Left renal pelvis (tissue), 4 donors: ENCODE results near the gene GLDC. TPM values are rescaled to one million over a fixed set of nuclear protein-coding genes. Genes with fewer than 3 reads are reported as not detected.
"Not testable (repeated sequence)": the region's sequence is repeated elsewhere in the genome, so short reads cannot be mapped to it uniquely, and the experiment has no call there.

Source experiments
- DNase-seq, 4 donors: peaks; one replicate each; pipeline ENCODE4 v3.0.0-alpha.2; 2013; ENCODE audit warnings: low read depth in 4 of 4, low spot score in 3 of 4
- polyA plus RNA-seq, 4 donors: library from polyadenylated mRNA; unstranded; fragments of 120-200 nt; gene quantifications; one replicate each; pipeline ENCODE4 v1.2.1, GENCODE V29; 2013; ENCODE audit not compliant: insufficient read length in 4 of 4

The GLDC gene
- polyA plus RNA-seq, 4 donors, result 1.5 to 23.6 (median 19.8) TPM

DNA sequence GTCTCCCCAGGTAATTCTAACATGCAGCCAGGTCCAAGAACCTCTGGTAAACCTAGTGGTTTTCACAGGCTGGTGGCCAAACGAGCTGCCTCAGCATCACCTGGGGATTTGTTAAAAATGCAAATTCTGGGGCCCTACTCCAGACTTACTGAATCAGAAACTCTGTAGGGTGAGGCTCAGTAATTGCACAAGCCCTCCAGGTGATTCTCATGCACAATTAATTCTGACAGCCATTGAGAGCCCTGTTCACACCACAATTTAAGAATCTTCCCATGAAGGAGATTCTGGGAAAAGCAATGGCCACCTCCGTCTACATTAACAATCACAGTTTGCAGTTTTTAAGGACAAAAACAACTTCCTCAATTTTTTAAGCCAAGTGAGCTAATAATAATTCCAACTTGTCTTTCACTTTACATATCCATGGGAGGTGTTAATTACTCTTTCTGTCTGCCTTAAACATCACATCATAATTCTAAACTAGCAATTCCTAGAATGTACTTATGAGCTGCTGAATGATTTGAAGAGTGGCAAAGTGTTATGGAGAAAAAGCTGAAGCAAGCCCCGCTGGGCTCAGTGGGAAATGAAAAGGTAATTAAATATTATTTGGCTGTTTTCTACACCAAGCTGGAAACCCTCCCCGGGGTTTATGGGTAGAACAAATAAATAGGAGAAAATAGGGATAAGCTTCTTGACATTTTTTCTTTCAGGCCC, 70.0 kb downstream of the GLDC start:
- no peak for DNase-seq

DNA sequence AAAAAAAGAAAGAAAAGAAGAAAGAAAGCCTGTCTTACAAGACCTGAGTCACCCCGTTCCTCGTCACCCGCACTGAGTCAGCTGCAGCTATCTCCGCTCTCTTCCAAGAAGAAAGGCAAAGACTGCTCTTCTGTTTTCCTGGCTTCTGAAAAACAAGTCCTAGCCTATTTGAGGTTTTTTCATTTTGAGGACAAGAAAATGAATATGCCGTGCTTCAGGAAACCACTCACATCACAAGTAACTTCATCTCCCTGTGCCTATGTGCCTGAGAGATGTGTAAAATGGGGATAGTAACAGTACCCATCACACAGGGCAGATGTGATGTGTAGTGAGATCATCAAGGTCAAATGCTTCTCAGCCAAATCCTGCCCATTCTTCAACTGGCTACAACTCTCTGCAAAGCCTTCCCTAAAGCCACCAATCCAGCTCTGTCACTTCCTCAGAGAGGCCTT, 78.4 kb downstream of the GLDC start:
- no peak for DNase-seq

DNA sequence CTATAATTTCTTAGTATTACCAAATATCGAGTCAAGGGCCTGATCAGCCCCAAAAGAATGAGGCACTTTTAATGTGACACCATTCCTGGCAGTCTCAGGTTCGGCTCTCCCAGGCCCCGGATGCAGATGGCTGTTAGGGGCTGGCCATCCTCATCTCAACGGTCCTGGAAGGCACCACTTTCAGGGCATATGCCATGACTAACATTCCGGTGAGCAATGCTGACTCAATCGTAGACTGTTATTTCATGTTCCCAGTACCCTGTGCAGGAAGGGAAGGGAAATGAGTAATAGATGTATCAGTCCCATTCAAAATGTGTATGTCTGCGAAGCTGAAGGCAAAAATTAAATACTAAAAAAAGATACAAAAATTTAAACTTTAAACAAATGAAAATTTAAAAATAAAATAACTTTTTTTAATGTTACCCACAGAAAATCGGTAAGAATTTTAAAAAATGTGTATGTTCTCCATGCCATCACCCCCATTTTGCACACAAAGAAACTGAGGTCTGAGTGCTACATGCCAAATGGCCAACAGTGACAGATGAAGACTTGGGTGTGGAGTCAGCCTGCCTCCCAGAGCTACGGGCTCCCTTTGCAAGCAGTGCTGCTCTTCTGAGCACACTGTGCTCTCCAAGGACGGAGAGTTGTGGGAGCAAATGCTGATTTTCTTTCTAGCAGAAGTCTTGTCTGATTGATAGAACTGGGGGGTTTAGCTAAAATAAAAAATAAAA, 79.0 kb downstream of the GLDC start:
- DNase-seq, result no peak

DNA sequence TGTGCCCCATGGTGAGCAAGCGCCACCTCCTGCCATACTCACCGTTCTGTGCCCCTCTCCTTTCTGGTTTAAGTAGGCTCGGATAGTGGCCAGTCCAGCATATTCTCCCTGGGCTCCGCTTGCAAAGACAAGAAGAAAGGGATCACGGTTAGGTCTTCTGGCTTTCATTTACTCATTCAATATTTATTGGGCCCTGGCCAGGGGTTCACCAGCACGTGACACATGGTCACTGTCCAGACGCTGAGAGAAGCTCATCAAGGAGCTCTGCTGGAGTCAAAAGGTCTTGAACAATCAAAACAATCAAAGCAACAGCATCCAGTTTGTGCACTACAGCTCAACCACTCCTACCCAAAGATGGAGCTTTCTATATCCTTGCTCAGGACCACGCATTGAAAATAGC, 80.2 kb downstream of the GLDC start:
- no peak for DNase-seq

DNA sequence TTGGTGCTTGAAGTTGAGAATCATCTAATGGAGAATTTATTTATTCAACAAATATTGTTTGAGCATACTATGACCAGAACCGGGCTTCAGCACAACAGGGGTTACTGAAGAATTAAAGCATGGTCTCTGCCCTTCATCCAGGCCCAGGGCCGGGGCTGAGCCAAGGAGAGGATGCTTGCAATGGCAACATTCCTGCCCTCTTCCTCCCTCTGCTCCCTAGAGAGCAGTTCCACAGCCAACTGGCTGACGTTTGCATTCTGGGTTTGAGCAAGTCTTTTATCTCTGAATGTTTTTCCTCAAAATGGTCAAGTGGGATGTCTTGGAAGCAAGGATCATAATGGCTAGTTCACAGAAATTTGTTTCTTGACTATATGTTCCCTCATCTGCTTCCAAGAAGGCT, 80.7 kb downstream of the GLDC start:
- no peak for DNase-seq

DNA sequence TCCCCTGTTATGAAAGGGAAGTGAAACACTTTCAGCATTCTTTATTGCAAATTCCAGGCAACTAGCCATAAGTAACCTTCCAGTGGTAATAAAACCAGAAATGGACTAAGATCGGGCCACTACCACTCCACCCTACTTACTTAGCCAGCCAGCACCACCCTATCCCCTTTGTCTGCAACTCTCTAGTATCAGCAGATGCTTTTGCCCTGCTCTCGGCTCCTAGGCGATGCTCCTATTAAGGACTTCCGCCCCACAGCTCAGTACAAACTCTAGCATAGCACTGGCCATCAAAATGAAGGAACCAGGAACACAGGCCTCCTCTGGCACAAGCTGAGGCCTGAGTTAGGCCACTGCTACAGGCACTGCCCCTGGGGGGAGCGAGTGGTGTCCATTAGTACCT, 81.2 kb downstream of the GLDC start:
- no peak for DNase-seq

DNA sequence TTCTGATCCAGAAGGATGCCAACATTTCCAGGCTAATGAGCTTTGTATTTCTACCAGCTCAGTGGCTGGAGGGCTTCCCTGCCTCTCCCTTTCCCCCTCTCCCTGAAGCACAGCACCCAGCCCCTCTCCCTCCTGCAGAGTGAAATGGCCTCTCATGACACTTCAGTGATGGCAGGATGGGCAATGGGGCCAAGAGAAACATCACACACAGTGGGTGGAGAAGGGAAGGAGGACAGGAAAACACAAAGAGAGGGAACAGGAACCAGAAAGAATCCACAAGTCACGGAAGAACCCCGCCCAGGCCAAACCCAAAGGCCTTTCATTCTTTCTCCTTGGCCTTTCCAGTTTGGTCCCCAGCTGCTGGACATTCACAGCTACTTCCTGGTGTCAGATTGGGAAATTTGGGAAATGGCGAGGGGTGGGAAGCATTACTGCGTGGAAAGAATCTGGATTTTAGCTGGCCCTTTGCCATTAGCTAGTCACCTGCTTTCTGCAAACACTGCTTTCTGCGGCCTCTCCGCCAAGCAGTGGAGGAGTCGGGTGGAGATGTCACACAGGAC, 82.6 kb downstream of the GLDC start:
- DNase-seq, result no peak

DNA sequence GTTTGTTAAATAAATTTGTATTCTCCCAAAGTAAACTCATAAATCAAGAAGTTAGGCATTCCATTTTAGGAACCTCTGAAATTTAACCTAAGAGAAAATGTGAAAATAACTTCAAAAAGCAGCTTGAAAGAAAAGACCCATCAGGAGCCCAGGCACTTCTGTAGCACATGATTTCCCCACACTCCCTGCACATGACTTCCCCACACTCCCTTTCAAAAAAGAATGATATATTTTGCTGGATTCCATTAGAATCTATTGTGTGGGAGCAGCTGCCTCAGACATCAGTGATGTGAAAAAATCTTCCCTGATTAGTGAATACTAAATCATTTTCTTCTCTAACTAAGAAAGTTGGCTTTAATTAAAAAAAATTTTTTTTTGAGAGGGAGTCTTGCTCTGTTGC, 83.3 kb downstream of the GLDC start:
- no peak for DNase-seq

DNA sequence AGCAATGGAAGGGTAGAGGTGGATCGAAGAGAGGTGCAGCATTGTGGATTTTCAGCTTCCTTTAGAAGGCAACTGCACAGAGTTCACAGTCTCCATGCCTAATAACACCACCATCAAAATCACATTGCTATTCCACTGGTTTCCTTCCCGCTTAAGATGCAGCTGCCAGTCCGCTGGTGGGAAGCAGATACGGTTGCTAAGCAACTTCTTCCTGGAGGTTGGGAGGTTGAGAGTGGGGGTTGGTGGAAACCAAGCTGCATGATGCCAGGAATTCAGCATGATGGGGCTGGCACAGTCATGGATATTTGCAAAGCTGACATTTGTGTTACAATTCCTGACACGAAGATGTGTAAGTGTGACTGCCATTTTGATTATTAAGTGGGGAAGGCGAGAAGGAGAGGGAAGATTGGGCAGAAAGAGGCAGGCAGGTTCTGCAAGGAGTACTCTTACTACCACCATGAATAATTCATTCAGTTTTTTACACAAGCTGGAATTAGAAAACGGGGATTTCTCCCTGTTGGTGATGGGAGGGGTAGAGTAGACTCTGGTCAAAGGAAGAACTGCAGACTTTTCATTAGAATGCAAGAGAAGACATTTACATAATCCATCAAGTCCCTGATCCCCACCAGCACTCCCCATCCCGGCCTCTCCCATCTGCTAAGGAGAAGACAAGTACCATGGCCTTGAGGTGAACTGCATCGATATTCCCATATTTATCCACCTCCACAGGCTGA, 87.5 kb downstream of the GLDC start:
- DNase-seq, result no peak

DNA sequence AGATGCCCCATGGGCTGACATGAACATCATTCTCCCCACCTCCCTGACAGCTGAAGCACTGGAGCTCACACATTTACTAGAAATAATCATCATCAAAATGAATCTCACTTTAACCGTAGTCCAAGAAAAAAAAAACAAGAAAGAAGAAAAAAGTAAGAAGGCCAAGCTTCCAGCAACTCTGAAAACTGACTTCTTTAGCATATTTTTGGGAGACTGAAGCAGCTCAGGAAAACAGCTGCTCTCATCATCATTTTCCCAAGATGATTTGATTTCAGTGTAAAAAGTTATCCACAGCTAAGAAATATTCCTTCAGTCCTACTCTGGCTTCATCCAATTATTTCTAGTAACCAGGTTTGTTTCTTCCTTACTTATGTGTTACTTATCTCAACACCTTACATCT, 91.7 kb downstream of the GLDC start:
- no peak for DNase-seq

DNA sequence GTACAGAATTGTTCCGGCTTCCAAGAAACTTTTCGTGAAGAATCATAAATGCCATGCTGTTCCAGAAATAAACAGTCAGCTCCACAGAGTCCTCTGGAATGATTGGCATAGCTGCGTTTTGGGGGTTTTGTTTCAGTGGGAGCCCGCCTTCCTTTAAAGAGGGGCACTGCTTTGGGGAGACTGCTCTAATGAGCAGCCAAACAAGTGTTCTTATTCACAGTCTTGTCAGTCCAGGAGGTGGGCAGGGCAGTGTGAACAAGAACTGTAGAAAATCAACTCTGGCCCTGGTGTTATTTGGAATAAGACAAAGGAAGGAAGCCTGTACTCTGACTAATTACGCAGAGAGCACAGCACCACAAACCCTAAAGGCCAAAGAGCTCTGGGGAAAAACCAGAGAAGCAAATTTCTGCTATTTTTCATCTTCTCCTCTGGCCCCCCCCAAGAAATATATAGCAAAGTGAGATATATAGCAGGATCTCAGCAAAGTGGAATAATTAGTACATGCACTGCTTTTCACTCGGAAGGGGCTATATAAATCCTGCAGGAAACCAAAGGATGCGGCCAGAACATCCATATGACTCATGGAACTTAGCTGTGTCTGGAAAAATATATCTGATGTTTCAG, 92.9 kb downstream of the GLDC start:
- no peak for DNase-seq

DNA sequence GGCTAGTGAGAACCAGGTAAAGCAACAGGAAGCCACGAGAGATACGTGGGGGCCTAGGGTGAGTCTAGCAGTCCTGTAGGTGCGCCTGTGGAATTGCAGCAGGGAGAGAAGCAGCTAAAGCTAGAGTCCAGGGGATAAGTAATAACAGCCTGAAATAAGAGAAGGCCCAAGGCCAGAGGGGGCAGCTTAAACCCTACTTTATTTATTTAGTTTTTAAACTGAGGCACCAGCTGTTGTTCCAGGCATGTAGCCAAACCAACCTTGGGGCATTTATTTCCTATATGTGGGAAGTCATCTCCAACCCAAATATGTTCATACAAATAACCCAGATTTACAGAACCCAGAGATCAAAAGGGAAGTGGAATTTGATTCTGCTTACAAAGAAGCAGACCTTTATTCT, 93.5 kb downstream of the GLDC start:
- no peak for DNase-seq

DNA sequence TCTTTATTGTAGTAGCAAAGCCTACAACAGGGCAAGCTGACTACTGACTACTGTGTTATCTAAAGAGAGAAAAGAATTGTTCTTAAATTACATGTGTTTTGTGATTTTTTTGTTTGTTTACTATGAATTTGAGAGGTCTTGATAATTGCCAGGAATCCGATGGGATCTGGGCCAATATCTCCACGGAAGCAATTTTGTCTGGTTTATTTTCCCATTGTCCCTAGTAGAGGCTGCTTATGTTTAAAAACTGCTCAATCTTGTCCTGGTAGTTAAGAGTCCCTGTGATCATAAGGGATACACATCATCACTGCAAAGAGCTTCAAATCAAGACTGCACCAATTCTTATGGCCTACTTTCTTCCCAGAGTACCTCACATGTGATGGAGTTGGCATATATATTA, 94.4 kb downstream of the GLDC start:
- no peak for DNase-seq

DNA sequence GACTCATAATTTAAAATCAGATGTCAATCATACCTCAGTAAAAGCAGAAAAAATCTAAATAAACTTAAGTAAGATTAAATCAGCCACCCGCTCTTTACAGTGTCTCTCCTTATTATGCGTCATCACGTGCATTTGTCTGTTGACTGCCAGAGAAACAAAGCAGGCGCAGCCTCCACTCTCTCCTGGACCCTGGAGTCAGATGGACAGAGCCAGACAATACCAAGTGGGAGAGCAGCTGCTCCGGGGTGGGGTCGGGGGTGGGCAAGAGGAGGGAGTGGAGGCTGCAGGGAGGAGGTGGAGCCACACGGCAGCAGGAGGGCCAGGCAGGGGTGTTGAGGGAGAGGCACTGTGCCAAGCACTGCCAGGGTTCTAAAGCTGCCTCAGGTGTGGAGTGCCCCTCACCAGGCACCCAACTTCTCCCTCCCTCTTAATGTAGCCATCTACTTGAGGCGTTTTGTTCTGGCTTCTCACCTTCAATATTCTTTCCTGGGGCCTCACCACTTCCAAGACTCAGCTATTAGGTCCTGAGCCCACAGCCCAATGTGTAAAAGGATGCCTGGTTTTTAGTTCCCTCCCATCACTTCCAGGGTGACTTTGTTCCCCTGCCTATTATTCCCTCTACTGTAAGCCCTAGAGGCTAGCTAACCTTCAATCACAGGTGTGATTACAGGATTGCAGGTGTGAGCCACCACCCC, 96.3 kb downstream of the GLDC start:
- no peak for DNase-seq

DNA sequence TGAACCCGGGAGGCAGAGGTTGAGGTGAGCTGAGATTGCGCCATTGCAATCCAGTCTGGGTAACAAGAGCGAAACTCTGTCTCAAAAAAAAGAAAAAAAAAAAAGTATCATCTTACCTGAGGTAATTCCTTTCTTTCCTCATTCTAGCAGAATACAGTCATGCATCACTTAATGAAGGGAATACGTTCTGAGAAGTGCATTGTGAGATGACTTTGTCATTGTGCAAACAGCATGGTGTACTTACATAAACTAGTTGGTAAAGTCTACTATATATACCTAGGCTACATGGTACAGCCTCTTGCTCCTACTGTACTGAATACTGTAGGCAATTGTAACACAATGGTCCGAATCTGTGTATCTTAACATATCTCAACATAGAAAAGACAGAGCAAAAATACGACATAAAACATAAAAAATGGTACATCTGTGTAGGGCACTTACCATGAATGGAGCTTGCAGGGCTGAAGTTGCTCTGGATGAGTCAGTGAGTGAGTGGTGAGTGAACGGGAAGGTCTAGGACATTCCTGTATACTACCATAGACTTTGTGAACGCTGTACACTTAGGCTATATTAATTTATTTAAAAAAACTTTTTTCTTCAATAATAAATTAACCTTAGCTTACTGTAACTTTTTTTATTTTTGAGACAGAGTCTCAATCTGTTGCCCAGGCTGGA, 100.4 kb downstream of the GLDC start:
- DNase-seq, result no peak

DNA sequence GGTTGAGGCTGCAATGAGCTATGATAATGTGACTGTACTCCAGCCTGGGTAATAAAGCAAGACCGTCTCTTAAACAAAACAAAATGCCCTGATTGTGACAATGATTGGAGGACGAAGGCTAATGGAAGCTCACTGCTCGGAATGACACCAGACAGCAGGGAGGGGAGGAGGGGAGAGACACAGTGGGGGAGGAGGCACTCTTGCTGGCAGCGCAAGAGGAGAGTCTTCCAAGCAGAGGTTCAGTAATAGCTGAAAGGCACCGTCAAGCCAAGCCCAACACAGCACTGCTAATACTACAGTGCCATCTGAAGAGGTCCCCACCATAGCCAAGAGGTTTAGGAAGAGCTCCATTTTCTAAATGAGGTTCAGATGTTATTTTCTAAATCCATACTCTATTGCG, 102.3 kb downstream of the GLDC start:
- no peak for DNase-seq

DNA sequence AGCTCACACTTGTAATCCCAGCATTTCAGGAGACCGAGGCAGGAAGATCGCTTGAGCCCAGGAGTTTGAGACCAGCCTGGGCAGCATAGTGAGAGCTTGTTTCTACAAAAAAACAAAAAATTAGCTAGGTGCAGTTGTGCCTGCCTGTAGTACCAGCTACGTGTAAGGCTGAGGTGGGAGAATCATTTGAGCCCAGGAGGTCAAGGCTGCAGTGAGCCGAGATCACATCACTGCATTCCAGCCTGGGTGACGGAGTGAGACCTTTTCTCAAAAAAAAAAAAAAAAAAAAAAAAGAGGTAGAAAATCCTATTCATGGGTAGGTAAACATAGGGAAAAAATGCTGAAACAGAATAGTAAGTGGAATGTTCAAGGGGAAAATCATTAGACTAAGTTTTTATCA, 102.9 kb downstream of the GLDC start:
- not testable (repeated sequence) for DNase-seq

DNA sequence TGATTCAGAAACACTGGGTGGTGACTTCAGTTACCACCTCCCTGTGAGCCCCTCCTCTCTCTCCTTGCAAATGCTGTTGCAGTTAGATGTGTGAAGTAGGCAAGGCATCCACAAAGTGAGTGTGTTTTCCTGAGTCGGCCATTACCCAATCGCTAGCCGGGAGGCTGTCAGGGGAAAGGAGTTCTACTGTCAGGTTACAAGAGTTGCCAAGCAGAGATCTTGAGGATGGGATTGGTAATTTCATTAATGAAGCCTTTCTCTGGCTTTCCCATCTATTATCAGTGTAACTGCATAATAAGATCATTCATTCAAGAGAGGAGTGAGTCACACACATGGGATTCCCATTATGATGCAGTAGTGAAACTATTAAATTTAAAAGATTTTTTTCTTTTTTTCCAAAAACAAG, 106.9 kb downstream of the GLDC start:
- no peak for DNase-seq

DNA sequence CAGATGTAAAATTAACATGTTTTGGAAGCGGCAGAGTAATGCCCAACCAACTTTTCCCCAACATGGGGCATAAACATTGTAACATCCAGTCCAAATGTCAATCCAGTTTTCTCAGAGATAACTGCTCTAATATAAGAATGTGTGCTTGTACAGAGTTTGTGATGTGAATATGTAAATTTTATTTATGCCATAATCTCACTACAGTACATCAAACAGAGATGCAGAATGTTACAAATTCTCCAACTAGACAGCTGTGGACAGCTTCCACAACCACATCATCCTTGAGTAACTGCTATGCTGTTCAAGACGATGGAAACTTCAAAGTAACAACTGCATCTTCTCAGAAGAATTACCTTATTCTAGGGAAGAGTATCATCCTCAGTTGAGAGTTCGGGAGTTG, 109.9 kb downstream of the GLDC start:
- no peak for DNase-seq
